Progenitor cell of endocrine pancreas (in vitro differentiated cells): ENCODE measurements around the gene PLA2G4E. TPM values are rescaled to one million over a fixed set of nuclear protein-coding genes. Genes with fewer than 3 reads are reported as not detected.

Source experiments
- DNase-seq: peaks from one replicate; pipeline ENCODE4 v3.0.0; 2021; ENCODE audit warnings: low spot score; ENCODE audit not compliant: unreplicated experiment
- H3K27ac Mint-ChIP-seq: 2 replicates; pipeline ENCODE4 v1.8.0; 2021; ENCODE audit warnings: mild to moderate bottlenecking, moderate library complexity, mixed read lengths
- H3K27me3 Mint-ChIP-seq: 2 replicates; pipeline ENCODE4 v1.8.0; 2021; ENCODE audit warnings: mixed read lengths
- H3K36me3 Mint-ChIP-seq: 2 replicates; pipeline ENCODE4 v1.8.0; 2022; ENCODE audit warnings: mixed read lengths; ENCODE audit not compliant: insufficient read depth
- H3K4me1 Mint-ChIP-seq: 2 replicates; pipeline ENCODE4 v1.8.0; 2021; ENCODE audit warnings: low read depth, mixed read lengths
- H3K4me3 Mint-ChIP-seq: 2 replicates; pipeline ENCODE4 v1.8.0; 2021; ENCODE audit warnings: low read depth, mild to moderate bottlenecking, moderate library complexity, mixed read lengths
- H3K9me3 Mint-ChIP-seq: 2 replicates; pipeline ENCODE4 v1.8.0; 2021; ENCODE audit warnings: low read depth, mixed read lengths
- CTCF ChIP-seq: fragments of 200-600 bp; sonication (generic); IDR thresholded peaks from one replicate; pipeline ENCODE4 v1.5.0; 2021; ENCODE audit warnings: antibody characterized with exemption, mild to moderate bottlenecking; ENCODE audit not compliant: unreplicated experiment
- total RNA-seq: library from RNA; stranded (reverse); gene quantifications from 2 replicates; pipeline ENCODE4 v1.2.1, GENCODE V29; 2021

The PLA2G4E gene
- total RNA-seq, 1 donor from 2014 or later: not detected

GRCh38 chr15:42009474-42009873, 11.4 kb downstream of the PLA2G4E start:
- no peak for DNase-seq
- TF ChIP-seq CTCF: no peak
- H3K4me1 Mint-ChIP-seq: peaks cover 7% of the 10 kb centered on the region
- H3K27ac Mint-ChIP-seq: no peak overlapping the region
- H3K4me3 Mint-ChIP-seq: no peak overlapping the region
- H3K9me3 Mint-ChIP-seq: no peaks in the 10 kb centered on the region
- H3K27me3 Mint-ChIP-seq: peaks cover 6% of the 10 kb centered on the region
- H3K36me3 Mint-ChIP-seq: no peaks in the 10 kb centered on the region

GRCh38 chr15:42009022-42009421, 11.8 kb downstream of the PLA2G4E start:
- Mint-ChIP-seq H3K36me3 (no peaks in the 10 kb centered on the region), H3K4me1 (peaks cover 7% of the 10 kb centered on the region), H3K27ac (no peak overlapping the region), H3K27me3 (peaks cover 7% of the 10 kb centered on the region), H3K4me3 (no peak overlapping the region), H3K9me3 (no peaks in the 10 kb centered on the region)
- no peak for TF ChIP-seq CTCF
- no peak for DNase-seq

- TF ChIP-seq CTCF: no peak
- no peaks in the 10 kb centered on the region for H3K36me3 Mint-ChIP-seq
- H3K27me3 Mint-ChIP-seq: peaks cover 12% of the 10 kb centered on the region
- H3K27ac Mint-ChIP-seq: no peak overlapping the region
- no peak for DNase-seq
- H3K4me1 Mint-ChIP-seq: peaks cover 4% of the 10 kb centered on the region
- H3K9me3 Mint-ChIP-seq: no peaks in the 10 kb centered on the region
- H3K4me3 Mint-ChIP-seq: no peak overlapping the region
Measured at GRCh38 chr15:42007386-42007785, 13.5 kb downstream of the PLA2G4E start.

- Mint-ChIP-seq H3K27me3 (peaks cover 17% of the 10 kb centered on the region), H3K9me3 (no peaks in the 10 kb centered on the region), H3K27ac (no peak overlapping the region), H3K36me3 (no peaks in the 10 kb centered on the region), H3K4me3 (no peak overlapping the region), H3K4me1 (no peaks in the 10 kb centered on the region)
- no peak for DNase-seq
- no peak for TF ChIP-seq CTCF
Measured at GRCh38 chr15:42002333-42002732, 18.5 kb downstream of the PLA2G4E start.

- Mint-ChIP-seq H3K4me3 (no peak overlapping the region), H3K27ac (no peak overlapping the region), H3K27me3 (peaks cover 13% of the 10 kb centered on the region), H3K36me3 (no peaks in the 10 kb centered on the region), H3K4me1 (no peaks in the 10 kb centered on the region), H3K9me3 (no peaks in the 10 kb centered on the region)
- no peak for DNase-seq
- no peak for TF ChIP-seq CTCF
Measured at GRCh38 chr15:42001236-42001635, 19.6 kb downstream of the PLA2G4E start.
